ENCODE data around the gene RFX6.
A peak's percentile ranks its signal among the peaks of the same experiment; 100 is the strongest.
"Not testable (repeated sequence)": the region's sequence is repeated elsewhere in the genome, so short reads cannot be mapped to it uniquely, and the experiment has no call there.

RFX6 gene

GRCh38 chr6:116876635-116877611 lies at the start of gene RFX6:
Gene RFX6 (plus strand): TSS chr6:116877242. CDS start chr6:116877276, 34 bp downstream.
- DNase-seq: no peak

- DNase-seq: no peak
Measured at GRCh38 chr6:116827561-116828240, 49.3 kb upstream of the RFX6 start.

- no peak for DNase-seq
Measured at GRCh38 chr6:116828983-116829382, 48.1 kb upstream of the RFX6 start, which contains the start of gene GPRC6A. Gene GPRC6A (minus strand): TSS chr6:116829083. CDS start chr6:116829013, 70 bp downstream.

GRCh38 chr6:116834526-116834925 lies 42.5 kb upstream of the RFX6 start:
- DNase-seq: not testable (repeated sequence)

GRCh38 chr6:116836606-116837342 lies 40.3 kb upstream of the RFX6 start:
- DNase-seq: no peak

- DNase-seq: no peak
Measured at GRCh38 chr6:116840091-116840490, 37.0 kb upstream of the RFX6 start.

GRCh38 chr6:116842459-116842858 lies 34.6 kb upstream of the RFX6 start:
- DNase-seq: no peak

GRCh38 chr6:116847227-116847626 lies 29.8 kb upstream of the RFX6 start:
- DNase-seq: peak in 1 of 2 experiments; percentile 42

- no peak for DNase-seq
Measured at GRCh38 chr6:116858060-116858459, 19.0 kb upstream of the RFX6 start.

- DNase-seq: no peak
Measured at GRCh38 chr6:116859264-116859663, 17.8 kb upstream of the RFX6 start.

- no peak for DNase-seq
Measured at GRCh38 chr6:116866281-116866871, 10.7 kb upstream of the RFX6 start.

GRCh38 chr6:116872771-116873170 lies 4.3 kb upstream of the RFX6 start:
- DNase-seq: no peak

GRCh38 chr6:116876107-116876506 lies 935 bp upstream of the RFX6 start:
- no peak for DNase-seq

- no peak for DNase-seq
Measured at GRCh38 chr6:116877743-116878142, 701 bp downstream of the RFX6 start.

GRCh38 chr6:116881236-116881635 lies 4.2 kb downstream of the RFX6 start:
- peak in 1 of 2 experiments; percentile 10 for DNase-seq

GRCh38 chr6:116883005-116883404 lies 6.0 kb downstream of the RFX6 start:
- no peak for DNase-seq

GRCh38 chr6:116884530-116884929 lies 7.5 kb downstream of the RFX6 start:
- no peak for DNase-seq

- no peak for DNase-seq
Measured at GRCh38 chr6:116887168-116887567, 10.1 kb downstream of the RFX6 start.

GRCh38 chr6:116887894-116888293 lies 10.9 kb downstream of the RFX6 start:
- no peak for DNase-seq

- no peak for DNase-seq
Measured at GRCh38 chr6:116888732-116889360, 11.8 kb downstream of the RFX6 start.

GRCh38 chr6:116894669-116895068 lies 17.6 kb downstream of the RFX6 start:
- no peak for DNase-seq

- no peak for DNase-seq
Measured at GRCh38 chr6:116895935-116896334, 18.9 kb downstream of the RFX6 start.

Measured in SW 1271 (cell line).